T-helper 1 cell (primary cell): Measurements from ENCODE around the gene ZNF569.
"Not testable (repeated sequence)": the region's sequence is repeated elsewhere in the genome, so short reads cannot be mapped to it uniquely, and the experiment has no call there.

Source experiments
- DNase-seq, 5 donors: peaks; one replicate each; pipeline ENCODE4 v3.0.0-alpha.2; 2012 to 2020

ZNF569 gene

GRCh38 chr19:37401078-37401477, 66.2 kb downstream of the ZNF569 start:
- no peak for DNase-seq

GRCh38 chr19:37391399-37391798, 75.8 kb downstream of the ZNF569 start:
- not testable (repeated sequence) for DNase-seq

GRCh38 chr19:37389234-37389633, 78.0 kb downstream of the ZNF569 start:
- DNase-seq: no peak

- DNase-seq: peak; percentile 92 to 97 (median 95)
Measured at GRCh38 chr19:37370880-37371661, 96.2 kb downstream of the ZNF569 start, which contains the start of gene ZNF527. TSS of gene ZNF527 (plus strand) at chr19:37371099. CDS start at chr19:37374199, 3,100 bp downstream.

GRCh38 chr19:37370386-37370879, 96.8 kb downstream of the ZNF569 start:
- not testable (repeated sequence) for DNase-seq

GRCh38 chr19:37362733-37363132, 104.5 kb downstream of the ZNF569 start:
- no peak for DNase-seq

- no peak for DNase-seq
Measured at GRCh38 chr19:37361994-37362393, 105.2 kb downstream of the ZNF569 start.
